GM12878 (cell line): Measurements from ENCODE around the gene ODAPH. TPM values are rescaled to one million over a fixed set of nuclear protein-coding genes. Genes with fewer than 3 reads are reported as not detected.

ENCODE experiments used
- ATAC-seq: fragments of 200-7000 bp; cut with Tn5 transposase; 3 replicates; pipeline ENCODE4 v1.9.1; 2020; ENCODE audit warnings: mild to moderate bottlenecking, moderate library complexity
- BruUV-seq: library from RNA; stranded (reverse); fragments of 400-500 nt; replicated peaks from 2 replicates; lab custom pipeline; 2021; lab: Mats Ljungman, UMichigan
- CTCF ChIA-PET: fragments of 300-600 bp; sonication (Branson Sonifier 250); formaldehyde crosslinking; extraction: SDS; loops from one replicate; lab custom pipeline; 2021; ENCODE audit warnings: inconsistent platforms; lab: Yijun Ruan, JAX
- POLR2A ChIA-PET: fragments of 350-600 bp; formaldehyde crosslinking; extraction: SDS; loops from one replicate; lab custom pipeline; 2021; ENCODE audit warnings: inconsistent platforms; lab: Charles Lee
- RAD21 ChIA-PET: fragments of 300-600 bp; sonication (Branson Sonifier 250); formaldehyde crosslinking; loops from one replicate; lab custom pipeline; 2023; ENCODE audit warnings: antibody characterized with exemption; ENCODE audit not compliant: unreplicated experiment; lab: Charles Lee
- SMC1A ChIA-PET: fragments of 300-600 bp; sonication (Branson Sonifier 250); formaldehyde crosslinking; loops from one replicate; lab custom pipeline; 2023; ENCODE audit not compliant: unreplicated experiment, uncharacterized antibody; lab: Charles Lee
- DNase-seq: peaks from one replicate; pipeline ENCODE4 v3.0.0-alpha.2; 2011; ENCODE audit warnings: low read depth, low spot score
- FAIRE-seq: peaks from 3 replicates; lab custom pipeline; 2011; peaks lifted over from hg19 to GRCh38; lab: Jason Lieb, UNC
- H2AFZ ChIP-seq: 2 replicates; pipeline ENCODE4 v1.6.0; 2011; ENCODE audit warnings: low read depth, low read length, control low read depth; ENCODE audit not compliant: control insufficient read depth
- H3K27ac ChIP-seq: 2 replicates; pipeline ENCODE4 v1.5.1; 2011; ENCODE audit warnings: control low read depth; ENCODE audit not compliant: control insufficient read depth, insufficient read depth
- H3K27me3 ChIP-seq, 2 experiments: replicated peaks in 1 of 2; 2 replicates each; pipeline versions ENCODE4 v1.6.0 to v1.6.1; 2011; ENCODE audit warnings: low read length in 1 of 2; ENCODE audit not compliant: control insufficient read depth in 2 of 2, insufficient read depth in 2 of 2
- H3K36me3 ChIP-seq, 2 experiments: 2 replicates each; pipeline ENCODE4 v1.5.1; 2011; ENCODE audit warnings: low read length in 1 of 2; ENCODE audit not compliant: control insufficient read depth in 2 of 2, insufficient read depth in 2 of 2
- H3K4me1 ChIP-seq: 2 replicates; pipeline ENCODE4 v1.6.1; 2011; ENCODE audit warnings: mild to moderate bottlenecking, low read length, moderate library complexity, mixed read lengths; ENCODE audit not compliant: control insufficient read depth, insufficient read depth
- H3K4me2 ChIP-seq: 2 replicates; pipeline ENCODE4 v1.6.0; 2011; ENCODE audit warnings: control low read depth; ENCODE audit not compliant: control insufficient read depth, insufficient read depth
- H3K4me3 ChIP-seq: fragments of 200-600 bp; sonication (generic); 2 replicates; pipeline ENCODE4 v1.5.1; 2016
- H3K79me2 ChIP-seq: 2 replicates; pipeline ENCODE4 v1.6.0; 2011; ENCODE audit warnings: low read length; ENCODE audit not compliant: control insufficient read depth, insufficient read depth
- H3K9ac ChIP-seq: 2 replicates; pipeline ENCODE4 v1.8.0; 2011; ENCODE audit warnings: low read length, control low read depth, mixed read lengths; ENCODE audit not compliant: control insufficient read depth, insufficient read depth
- H3K9me3 ChIP-seq: replicated peaks from 3 replicates; pipeline ENCODE4 v1.5.1; 2011; ENCODE audit warnings: mild to moderate bottlenecking, low read length; ENCODE audit not compliant: control insufficient read depth, insufficient read depth
- H4K20me1 ChIP-seq: 2 replicates; pipeline ENCODE4 v1.6.0; 2011; ENCODE audit not compliant: control insufficient read depth, insufficient read depth
- EED ChIP-seq: sonication (generic); IDR thresholded peaks from 2 replicates; pipeline ENCODE4 v1.6.1; 2016; ENCODE audit warnings: antibody characterized with exemption, low read depth
- EGR1 ChIP-seq, 2 experiments: IDR thresholded peaks; 1 replicate in 1 of 2; 2 replicates in 1 of 2; pipeline ENCODE4 v1.6.1; 2011 to 2012; ENCODE audit warnings: low read depth in 2 of 2, low read length in 2 of 2, borderline replicate concordance in 1 of 2, mild to moderate bottlenecking in 1 of 2, moderate library complexity in 1 of 2
- IKZF1 ChIP-seq: fragments of 450-650 bp; conservative IDR thresholded peaks from 2 replicates; pipeline ENCODE4 v1.6.1; 2017; ENCODE audit warnings: antibody characterized with exemption, mild to moderate bottlenecking
- IKZF2 ChIP-seq, 2 experiments: fragments of 450-650 bp; IDR thresholded peaks; 2 replicates each; pipeline ENCODE4 v1.6.1; 2017; ENCODE audit warnings: mild to moderate bottlenecking in 2 of 2, moderate library complexity in 2 of 2
- MYB ChIP-seq: fragments of 150-350 bp; IDR thresholded peaks from 2 replicates; pipeline ENCODE4 v1.6.1; 2014; ENCODE audit warnings: mild to moderate bottlenecking, low read depth, low read length, borderline replicate concordance
- NR2F1 ChIP-seq: fragments of 450-650 bp; conservative IDR thresholded peaks from 2 replicates; pipeline ENCODE4 v1.6.1; 2017; ENCODE audit warnings: mild to moderate bottlenecking
- RB1 ChIP-seq: fragments of 450-650 bp; formaldehyde crosslinking; IDR thresholded peaks from 2 replicates; pipeline ENCODE4 v1.6.1; 2017; ENCODE audit warnings: mild to moderate bottlenecking, borderline replicate concordance
- RUNX3 ChIP-seq: IDR thresholded peaks from 2 replicates; pipeline ENCODE4 v1.6.1; 2012; ENCODE audit warnings: low read length, inconsistent platforms
- SMAD1 ChIP-seq: fragments of 450-650 bp; IDR thresholded peaks from 2 replicates; pipeline ENCODE4 v1.6.1; 2018; ENCODE audit warnings: mild to moderate bottlenecking, low read depth; ENCODE audit not compliant: partially characterized antibody
- SMC3 ChIP-seq: IDR thresholded peaks from 2 replicates; pipeline ENCODE4 v1.6.1; 2011; ENCODE audit warnings: low read length, improper control_type of control experiment, borderline replicate concordance
- SREBF2 ChIP-seq: IDR thresholded peaks from 2 replicates; pipeline ENCODE4 v1.6.1; 2012; ENCODE audit warnings: mild to moderate bottlenecking, low read length
- STAT1 ChIP-seq: fragments of 450-650 bp; conservative IDR thresholded peaks from 2 replicates; pipeline ENCODE4 v1.6.1; 2014; ENCODE audit warnings: antibody characterized with exemption, mild to moderate bottlenecking
- TCF12 ChIP-seq: IDR thresholded peaks from 2 replicates; pipeline ENCODE4 v1.6.1; 2011; ENCODE audit warnings: low read depth, mild to moderate bottlenecking, low read length
- ZBTB11 ChIP-seq: fragments of 450-650 bp; formaldehyde crosslinking; IDR thresholded peaks from 2 replicates; pipeline ENCODE4 v1.5.0; 2022; ENCODE audit warnings: mild to moderate bottlenecking, missing genetic modification characterization
- ZNF24 ChIP-seq: fragments of 450-650 bp; IDR thresholded peaks from 2 replicates; pipeline ENCODE4 v1.6.1; 2017; ENCODE audit warnings: antibody characterized with exemption, mild to moderate bottlenecking
- ZNF274 ChIP-seq: IDR thresholded peaks from one replicate; pipeline ENCODE4 v1.8.0; 2011; ENCODE audit not compliant: insufficient read length, insufficient read depth
- WGBS: methylation state at CpG from one replicate; pipeline ENCODE4 v1.1.6; 2016; ENCODE audit warnings: low lambda C conversion rate; ENCODE audit not compliant: insufficient replicate concordance, insufficient coverage; ENCODE audit errors: missing lambda C conversion rate; 5-methylcytosine and 5-hydroxymethylcytosine counted together
- in situ Hi-C: fragments of 300-500 bp; cut with MboI; formaldehyde crosslinking; loops from 9 replicates; pipeline ENCODE4 v1.14.3; 2018; ENCODE audit warnings: mixed read lengths
- intact Hi-C: fragments of 100-400 bp; cut with micrococcal nuclease; formaldehyde crosslinking; loops from one replicate; pipeline ENCODE4 v1.14.2; 2022; ENCODE audit not compliant: unreplicated experiment
- polyA plus RNA-seq, 11 experiments: library from polyadenylated mRNA; depleted of rRNA in 4 of 11; unstranded in 6 of 11; stranded (reverse) in 5 of 11; fragments of >200 nt; fragmentation: Nextera tagmentation in 4 of 11; fragmentation: Illumina TruSeq in 1 of 11; extraction: Ambion mirVana in 4 of 11; extraction: Trizol in 1 of 11; gene quantifications; 1 replicate in 1 of 11; 2 replicates in 10 of 11; pipeline versions ENCODE4 v1.2.1 to v1.2.3, GENCODE V29; 2011 to 2016; ENCODE audit warnings: inconsistent platforms in 2 of 11, missing spikeins in 2 of 11, low read depth in 1 of 11
- total RNA-seq, 4 experiments: library from RNA; depleted of rRNA in 3 of 4; stranded (reverse); fragments of >200 nt in 3 of 4; fragmentation: Illumina TruSeq in 1 of 4; extraction: Trizol in 1 of 4; gene quantifications; 2 replicates each; pipeline versions ENCODE4 v1.2.1 to v1.2.3, GENCODE V29; 2013 to 2021
- TF ChIP-seq, protein P1 (sequence below): fragments of 150-350 bp; IDR thresholded peaks from 2 replicates; pipeline ENCODE4 v1.6.1; 2014; ENCODE audit warnings: mild to moderate bottlenecking, low read depth, low read length

Gene ODAPH
- total and polyA plus RNA-seq, 10 of the 15 experiments (the other 5 are each of a cell fraction or from before 2014, with no cell fraction given) = 0.06 to 0.13 (median 0.12) TPM; not detected in 6

- ChIA-PET SMC1A (interaction anchor here (0.6 to 2.7 kb wide), 8 partner anchors 13 to 406 kb away, joined by 3 to 10 read pairs (median 4); partner anchors contain the start of gene USO1), CTCF (interaction anchor here (1.1 to 1.8 kb wide), 2 partner anchors 20 to 335 kb away, joined by 3 to 8 read pairs; no protein-coding TSS in a partner anchor), RAD21 (no interaction called here), POLR2A (interaction anchor here (1.0 to 2.5 kb wide), 4 partner anchors 13 to 214 kb away, joined by 3 to 22 read pairs (median 3); partner anchors contain the start of gene USO1)
- H3K27ac ChIP-seq = peak overlapping the region; percentile 84
- 0% methylated on average over 6 of the region's 6 CpGs for WGBS
- in situ Hi-C loops (no loop called here), intact Hi-C loops (loop anchor here (5.0 kb wide), 2 partner anchors 215 to 640 kb away; no protein-coding TSS in a partner anchor)
- H3K4me2 ChIP-seq = peak overlapping the region; percentile 89
- TF ChIP-seq STAT1 = no peak
- TF ChIP-seq RB1 = no peak
- TF ChIP-seq EGR1 (IDR thresholded peaks at IDR 0.05; ENCODE audit: borderline replicate concordance in 1 of 2, low read depth in 2 of 2, low read length in 2 of 2) = no peak
- 0 out of 2 replicates have a peak, but pooled peaks have one; percentile 25 for TF ChIP-seq MYB
- TF ChIP-seq ZBTB11 (CRISPR knock-in tag) = no peak
- TF ChIP-seq SREBF2 = no peak
- TF ChIP-seq IKZF2 (IDR thresholded peaks at IDR 0.05) = peak; percentile 31 to 41; a peak in 2 of 4 replicates
- peak; percentile 75 for TF ChIP-seq RUNX3
- TF ChIP-seq ZNF274 = no peak
- peak; percentile 37; the same call in 1 of the 2 replicates for TF ChIP-seq IKZF1
- TF ChIP-seq EED = peak; percentile 21; the same call in 1 of the 2 replicates
- TF ChIP-seq SMAD1 = no peak
- TF ChIP-seq, protein P1, sequence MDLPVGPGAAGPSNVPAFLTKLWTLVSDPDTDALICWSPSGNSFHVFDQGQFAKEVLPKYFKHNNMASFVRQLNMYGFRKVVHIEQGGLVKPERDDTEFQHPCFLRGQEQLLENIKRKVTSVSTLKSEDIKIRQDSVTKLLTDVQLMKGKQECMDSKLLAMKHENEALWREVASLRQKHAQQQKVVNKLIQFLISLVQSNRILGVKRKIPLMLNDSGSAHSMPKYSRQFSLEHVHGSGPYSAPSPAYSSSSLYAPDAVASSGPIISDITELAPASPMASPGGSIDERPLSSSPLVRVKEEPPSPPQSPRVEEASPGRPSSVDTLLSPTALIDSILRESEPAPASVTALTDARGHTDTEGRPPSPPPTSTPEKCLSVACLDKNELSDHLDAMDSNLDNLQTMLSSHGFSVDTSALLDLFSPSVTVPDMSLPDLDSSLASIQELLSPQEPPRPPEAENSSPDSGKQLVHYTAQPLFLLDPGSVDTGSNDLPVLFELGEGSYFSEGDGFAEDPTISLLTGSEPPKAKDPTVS = no peak
- 0 out of 2 replicates have a peak, but pooled peaks have one; percentile 45 for TF ChIP-seq TCF12
- no peak for TF ChIP-seq ZNF24
- TF ChIP-seq SMC3 = no peak
- TF ChIP-seq NR2F1 = 0 out of 2 replicates have a peak, but pooled peaks have one; percentile 58
- no peaks in the 10 kb centered on the region for H3K4me1 ChIP-seq
- no peaks in the 10 kb centered on the region for H3K27me3 ChIP-seq
- H2AFZ ChIP-seq = no peak overlapping the region
- H3K9ac ChIP-seq = peak overlapping the region; percentile 75
- no peaks in the 10 kb centered on the region for H4K20me1 ChIP-seq
- FAIRE-seq (no peak), ATAC-seq (peak; percentile 8), DNase-seq (peak; percentile 13)
- peaks cover 67% of the 10 kb centered on the region for H3K79me2 ChIP-seq
- no peaks in the 10 kb centered on the region for H3K36me3 ChIP-seq
- peak overlapping the region; percentile 98 for H3K4me3 ChIP-seq
- H3K9me3 ChIP-seq = peaks cover 6% of the 10 kb centered on the region
- no TSS peak for BruUV-seq
These were observed 43.3 kb upstream of the ODAPH start for GRCh38 chr4:75512386-75513211.
